ENCODE measurements around the gene EGFL8.
"Not testable (repeated sequence)": the region's sequence is repeated elsewhere in the genome, so short reads cannot be mapped to it uniquely, and the experiment has no call there.

Gene EGFL8

DNA sequence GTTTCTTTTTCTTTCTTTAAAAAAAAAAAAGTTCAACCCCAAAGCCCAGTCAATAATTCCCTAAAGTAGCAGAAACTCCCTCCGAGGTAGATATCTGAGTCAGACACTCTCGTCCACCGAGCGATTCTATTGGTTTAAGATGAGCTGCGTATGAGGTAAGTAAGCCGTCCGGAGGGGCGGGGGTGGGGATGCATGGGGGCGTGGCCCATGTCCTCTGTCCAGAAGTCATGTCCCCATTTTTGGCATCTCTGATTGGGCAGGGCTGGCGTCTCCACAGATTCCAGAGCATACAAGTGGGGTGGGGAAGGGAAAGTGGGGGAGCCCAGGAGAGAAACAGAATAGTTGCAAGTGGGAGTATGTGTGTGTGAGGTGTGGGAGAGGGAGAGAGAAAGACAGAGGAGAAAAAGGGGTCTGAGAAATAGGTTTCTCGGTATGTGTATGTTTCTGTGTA is 21.3 kb downstream of the EGFL8 start:
- not testable (repeated sequence) for DNase-seq

DNA sequence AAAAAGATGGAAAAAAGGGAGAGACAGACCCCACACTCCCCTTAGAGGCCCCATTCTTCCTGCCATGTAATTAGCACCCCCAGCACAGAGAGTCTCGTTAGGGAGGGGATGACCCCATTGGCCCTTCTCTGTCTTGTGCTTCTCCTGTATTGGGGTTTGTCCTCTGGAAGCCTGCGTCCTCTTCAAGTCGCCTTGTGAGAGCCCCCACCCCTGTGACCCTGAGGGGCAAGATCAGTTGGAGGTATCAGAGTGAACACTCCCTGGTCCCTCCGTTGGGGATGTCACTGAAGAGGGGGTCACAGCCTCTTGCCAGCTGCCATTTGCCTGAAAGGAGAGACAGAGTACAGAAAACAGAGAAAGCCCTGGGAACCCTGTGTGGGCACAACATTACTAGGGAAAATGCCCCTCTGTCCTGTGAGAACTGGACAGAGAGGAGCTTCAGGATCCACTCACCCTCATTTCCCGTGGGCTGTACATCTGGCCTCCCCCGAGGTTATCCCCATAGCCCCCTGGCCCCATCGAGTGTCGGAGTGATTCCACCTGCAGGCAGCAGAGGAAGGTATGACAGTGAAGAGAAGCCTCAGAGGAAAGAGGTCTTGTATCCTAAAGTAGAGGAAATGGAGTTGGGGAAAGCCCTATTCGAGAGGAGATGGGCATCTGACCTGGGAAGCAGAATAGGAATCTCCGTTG is 21.9 kb downstream of the EGFL8 start:
- not testable (repeated sequence) for DNase-seq

DNA sequence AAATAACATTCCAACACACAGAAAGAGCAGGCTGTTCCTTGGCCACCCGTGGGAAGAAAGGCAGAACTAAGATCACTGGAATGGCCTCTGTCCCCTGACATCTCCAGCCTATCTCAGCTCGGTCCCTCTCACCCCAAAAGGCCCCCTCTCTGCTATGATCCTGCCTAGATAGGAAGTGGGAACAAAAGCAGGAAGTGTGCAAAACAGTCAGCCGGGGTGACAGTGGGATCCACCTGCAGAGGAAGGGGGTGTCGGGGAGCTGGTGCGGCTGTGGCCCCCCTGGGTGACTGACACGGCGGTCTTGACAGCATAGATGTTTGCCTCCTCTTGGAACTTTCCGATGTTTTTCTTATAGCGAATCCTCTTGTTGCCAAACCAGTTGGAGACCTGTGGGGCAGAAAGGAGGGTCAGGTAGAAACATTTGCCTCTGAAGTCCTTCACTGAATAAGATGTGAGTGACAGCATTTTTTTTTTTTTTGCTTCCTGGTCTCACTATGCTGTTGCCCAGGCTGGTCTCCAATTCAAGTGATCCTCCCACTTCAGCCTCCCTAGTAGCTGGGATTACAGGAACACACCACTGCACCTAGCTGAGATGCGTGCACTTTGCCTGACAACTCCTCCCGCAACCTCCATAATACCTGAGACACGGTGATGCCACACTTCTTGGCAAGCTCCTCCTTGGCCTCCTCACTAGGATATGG is 22.8 kb downstream of the EGFL8 start:
- no peak for DNase-seq

DNA sequence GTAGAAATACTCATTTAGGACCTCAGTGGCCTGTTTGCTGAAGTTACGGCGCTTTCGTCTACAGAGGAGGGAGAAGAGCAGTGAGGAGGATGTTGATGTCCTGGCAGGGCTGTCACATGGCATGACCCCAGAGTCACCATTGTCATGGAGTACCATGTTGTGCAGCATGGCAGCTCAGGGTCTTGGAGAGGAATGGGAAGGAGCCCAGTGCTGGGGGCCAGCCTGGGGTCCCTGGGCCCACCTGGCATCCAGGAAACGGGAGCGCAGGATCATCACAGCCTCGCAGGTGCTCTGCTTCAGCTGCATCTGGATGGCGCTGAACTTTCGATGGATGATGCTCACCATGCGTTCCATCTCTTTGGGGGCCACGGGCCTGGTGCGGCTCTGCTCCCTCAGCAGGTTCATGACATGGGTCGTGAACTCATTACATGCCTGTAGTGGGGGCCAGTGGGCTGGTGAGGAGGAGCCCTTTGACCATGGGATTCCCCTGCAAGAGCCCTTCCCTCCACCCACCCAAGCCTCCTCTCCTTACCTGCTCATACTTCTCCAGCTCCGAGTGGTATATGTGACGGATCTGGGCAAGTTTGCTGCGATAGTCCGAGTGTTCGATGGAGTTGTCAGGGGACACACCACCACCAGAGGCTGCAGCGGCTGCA is 23.5 kb downstream of the EGFL8 start:
- not testable (repeated sequence) for DNase-seq

DNA sequence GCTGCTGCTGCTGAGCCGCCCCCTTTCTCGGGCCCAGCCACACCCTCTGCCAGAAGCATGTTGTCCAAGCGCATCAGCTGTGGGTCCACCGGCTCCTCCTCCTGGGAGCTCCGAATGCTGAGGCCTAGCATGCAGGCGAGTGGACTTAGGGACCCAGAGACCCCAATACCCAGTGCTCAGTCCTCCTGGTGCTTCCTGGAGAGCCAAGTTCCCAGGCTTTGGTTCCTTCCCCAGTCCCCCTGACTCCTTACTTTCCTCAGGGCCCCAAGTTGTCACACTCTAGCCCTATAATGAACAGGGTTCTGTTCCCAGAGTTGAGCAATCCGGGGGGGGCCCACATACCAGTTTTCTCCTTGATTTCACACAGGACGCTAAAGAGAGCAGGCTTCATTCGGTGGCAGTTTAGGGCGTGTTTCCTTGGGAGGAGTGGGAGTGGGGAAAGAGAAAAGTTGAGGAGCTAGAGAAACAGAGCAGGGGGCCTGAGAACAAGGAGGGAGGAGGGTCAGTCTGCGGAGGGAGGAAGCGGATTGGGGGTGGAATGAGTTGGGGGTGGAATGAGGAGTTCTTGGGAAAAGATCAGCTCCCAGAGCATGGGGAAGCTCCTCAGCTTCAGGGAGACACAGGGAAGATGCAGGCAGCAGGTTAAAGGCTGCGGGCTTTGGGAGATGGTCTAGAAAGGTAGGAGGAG is 24.1 kb downstream of the EGFL8 start:
- DNase-seq = no peak

DNA sequence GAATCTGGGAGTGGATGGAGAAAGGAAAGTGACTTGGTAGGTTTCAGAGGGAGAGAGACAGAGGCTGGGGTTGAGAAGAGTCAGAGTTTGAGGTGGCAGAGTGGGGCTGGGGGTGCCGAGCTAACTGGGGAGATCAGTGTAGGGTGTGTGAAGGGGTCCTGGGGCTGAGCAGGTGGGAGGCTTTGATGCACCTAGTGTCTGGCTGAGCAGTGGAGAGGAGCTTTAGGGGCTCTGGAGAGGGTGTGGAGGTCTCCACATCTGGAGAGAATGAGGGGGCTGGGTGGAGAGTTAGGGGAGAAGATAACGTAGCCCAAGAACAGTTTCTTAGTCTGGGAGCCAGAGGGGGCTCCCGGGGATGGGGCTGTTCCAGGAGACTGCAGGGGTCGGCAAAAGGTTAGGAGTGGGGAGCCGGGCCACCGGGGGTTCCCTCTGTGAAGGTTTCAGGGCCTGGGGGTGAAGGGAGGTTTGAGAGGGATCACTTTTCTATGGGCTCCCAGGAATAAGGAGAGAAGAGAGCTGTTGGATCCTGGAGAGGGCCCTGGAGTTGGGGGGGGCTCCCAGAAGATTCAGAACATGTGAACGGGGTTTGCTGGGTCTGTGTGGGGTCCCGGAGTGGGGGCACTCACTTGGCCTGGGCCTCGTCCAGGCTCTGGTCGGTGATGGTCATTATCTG is 24.8 kb downstream of the EGFL8 start:
- DNase-seq = no peak

DNA sequence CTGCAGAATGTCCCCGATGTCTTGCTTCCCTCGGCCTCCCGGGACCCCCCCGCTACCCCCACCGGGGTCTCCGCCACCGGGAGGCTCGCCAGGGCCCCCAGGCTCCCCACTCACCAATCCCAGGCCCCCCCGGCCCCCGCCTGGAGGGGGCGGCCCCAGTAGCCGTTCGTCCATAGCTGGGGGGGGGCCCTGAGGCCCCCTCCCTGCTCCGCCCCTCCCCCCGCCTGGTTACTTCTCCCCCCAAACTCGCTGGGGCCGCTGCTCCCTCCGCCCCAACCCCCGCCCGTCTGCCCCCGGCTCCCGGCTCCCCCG is 25.3 kb downstream of the EGFL8 start:
- no peak for DNase-seq

DNA sequence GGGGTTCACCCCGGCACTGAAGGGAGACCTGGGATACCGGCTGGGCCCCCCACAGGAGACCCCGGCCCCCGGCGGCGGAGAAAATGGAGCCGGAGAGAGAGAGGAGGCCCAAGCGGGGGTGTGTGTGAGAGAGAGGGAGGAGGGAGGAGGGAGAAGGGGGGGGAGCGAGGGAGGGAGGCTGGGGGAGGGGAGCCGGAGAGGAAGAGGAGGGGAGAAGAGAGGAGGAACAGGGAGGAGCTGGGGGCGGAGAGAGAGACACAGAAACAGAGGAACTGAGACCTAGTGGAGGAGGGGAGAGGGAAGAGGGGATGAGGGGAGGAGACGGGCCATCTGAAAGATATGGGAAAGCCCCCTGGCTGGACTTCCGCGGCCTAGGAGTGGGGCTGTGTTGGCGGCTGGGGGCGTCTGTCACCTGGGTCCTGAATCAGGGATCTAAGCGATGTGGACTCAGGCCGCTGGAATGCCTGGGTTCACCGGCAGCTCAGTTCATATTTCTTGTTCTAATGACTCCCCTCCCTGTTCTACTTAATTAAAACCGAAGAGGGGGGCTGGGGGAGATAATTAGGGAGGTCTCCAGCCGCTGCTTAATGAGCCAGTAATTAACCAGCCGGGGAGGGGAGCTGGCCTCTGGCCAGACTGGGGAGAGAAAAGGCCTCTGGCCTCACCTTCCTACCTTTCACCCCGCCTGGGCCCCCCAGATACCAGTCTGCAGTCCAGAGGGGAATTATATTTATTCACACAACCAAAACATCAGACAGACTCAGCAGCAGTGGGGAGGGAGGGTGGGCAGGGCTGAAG is 25.9 kb downstream of the EGFL8 start, which contains the start of gene PBX2:
Gene PBX2, minus strand, starts transcription at position 149 of the 798 bp plus-strand sequence. CDS start 287 bp downstream, outside the sequence.
- DNase-seq = peak; percentile 80 to 83

DNA sequence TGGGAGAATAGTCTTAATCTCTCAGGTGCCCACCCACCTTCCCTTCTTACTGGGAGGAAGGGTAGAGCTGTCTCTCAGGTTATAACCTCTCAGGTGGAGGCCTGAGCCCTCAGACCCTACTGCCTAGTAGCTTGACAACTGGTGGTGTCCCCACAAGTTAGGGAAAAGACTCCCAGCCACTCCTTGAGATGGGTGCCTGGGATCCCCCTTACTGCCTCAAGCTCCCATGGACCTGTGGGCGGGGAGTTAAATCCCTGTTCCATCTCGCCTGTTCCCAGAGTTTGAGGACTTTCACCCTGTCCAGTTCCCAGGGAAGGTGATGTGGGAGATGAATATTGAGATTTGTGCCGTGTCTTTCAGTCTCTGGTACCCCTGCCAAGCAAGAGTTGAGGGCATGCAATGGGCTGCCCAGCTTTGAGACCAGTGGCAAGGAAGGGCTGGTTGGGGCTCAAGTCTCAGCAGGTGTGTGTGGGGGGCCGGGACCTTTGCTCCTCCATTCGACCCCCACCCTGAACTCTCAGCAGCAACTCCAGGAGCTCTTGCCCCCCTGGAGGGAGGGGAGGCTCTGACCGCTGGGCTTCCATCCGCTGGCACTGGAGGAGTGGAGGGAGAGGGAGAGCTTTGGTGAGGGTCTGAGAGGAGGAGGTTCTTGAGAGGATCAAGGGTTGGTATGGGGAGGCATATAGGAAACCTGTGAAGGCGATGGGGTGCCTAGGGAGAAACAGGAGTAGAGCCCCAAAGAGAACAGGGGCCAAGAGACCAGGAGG is 26.7 kb downstream of the EGFL8 start:
- DNase-seq = no peak

DNA sequence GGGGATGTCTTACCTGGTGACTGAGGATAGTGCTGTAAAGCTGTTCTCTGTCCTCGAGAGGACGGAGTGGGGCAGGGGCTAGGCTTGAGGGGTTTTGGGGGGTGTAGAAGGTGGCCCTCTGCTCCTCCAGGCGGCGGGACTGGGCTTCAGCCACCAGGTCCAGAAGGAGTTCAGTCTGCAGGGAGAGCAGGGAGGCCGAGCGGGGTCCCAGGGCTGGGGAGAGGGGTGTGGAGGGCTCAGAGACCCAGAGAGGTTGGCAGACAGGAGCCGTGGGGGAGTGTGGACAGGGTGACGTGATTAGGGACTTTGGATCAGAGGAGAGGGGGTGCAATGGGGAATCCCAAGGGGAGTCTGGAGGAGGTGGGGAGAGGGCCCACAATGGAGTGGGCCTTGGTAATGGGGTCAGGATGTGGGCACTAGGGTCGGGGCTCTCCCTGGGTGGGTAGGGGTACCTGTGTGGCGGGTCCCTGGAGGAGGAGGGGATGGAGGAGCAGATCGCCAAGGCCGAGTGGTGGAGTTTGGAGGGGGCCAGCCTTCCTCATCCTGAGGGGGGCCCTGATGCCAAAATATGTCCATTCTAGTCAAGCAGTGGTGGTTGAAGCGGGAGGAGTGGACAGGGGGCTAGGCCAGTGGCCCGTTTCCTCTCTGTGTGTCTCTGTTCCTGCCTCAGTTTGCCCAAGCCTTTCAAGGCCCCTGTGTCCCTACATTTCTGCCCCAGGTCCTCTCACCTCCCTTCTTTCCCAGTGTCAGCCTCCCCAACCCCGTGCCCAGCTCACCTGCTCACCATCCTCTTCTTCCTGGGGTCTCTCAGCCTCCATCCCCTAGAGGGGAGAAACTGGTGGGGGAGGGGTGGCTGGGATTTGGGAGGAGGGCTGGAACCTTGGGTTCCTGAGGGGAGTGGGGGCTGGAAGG is 27.6 kb downstream of the EGFL8 start:
- no peak for DNase-seq

DNA sequence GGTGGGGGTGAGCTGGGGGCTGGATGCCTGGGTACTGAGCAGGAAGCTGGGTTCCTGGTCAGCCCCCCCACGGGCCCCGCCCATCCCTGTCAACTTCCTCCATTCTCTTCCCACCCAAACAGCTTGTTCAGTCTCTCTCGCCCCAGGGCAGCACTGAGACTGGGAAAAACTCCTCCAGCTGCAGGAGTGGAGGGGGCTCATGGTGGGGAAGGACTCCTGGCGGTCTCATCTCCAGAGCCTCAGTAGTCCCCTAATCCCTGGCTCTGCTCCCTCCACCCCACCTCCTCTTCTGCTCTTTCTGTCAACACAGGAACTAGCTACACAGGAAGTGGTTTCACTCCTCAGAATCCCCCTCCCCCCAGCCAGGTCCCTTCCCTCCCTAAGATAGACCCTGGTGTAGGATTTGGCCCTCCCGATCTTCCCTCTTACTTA is 28.2 kb downstream of the EGFL8 start, which contains the start of gene GPSM3:
Gene GPSM3, minus strand, starts transcription at position 36 of the 432 bp plus-strand sequence. CDS start 130 bp downstream, outside the sequence.
- DNase-seq = no peak

DNA sequence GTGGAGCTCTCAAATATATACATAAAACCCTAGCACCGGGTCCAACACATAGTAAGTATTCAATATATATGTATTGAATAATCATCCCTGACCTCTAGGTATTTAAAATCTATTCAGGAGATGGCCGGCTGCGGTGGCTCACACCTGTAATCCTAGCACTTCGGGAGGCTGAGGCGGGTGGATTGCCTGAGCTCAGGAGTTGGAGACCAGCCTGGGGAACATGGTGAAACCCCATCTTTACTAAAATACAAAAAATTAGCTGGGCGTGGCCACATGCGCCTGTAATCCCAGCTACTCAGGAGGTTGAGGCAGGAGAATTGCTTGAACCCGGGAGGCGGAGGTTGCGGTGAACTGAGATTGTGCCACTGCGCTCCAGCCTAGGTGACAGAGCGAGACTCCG is 28.7 kb downstream of the EGFL8 start:
- DNase-seq = not testable (repeated sequence)

DNA sequence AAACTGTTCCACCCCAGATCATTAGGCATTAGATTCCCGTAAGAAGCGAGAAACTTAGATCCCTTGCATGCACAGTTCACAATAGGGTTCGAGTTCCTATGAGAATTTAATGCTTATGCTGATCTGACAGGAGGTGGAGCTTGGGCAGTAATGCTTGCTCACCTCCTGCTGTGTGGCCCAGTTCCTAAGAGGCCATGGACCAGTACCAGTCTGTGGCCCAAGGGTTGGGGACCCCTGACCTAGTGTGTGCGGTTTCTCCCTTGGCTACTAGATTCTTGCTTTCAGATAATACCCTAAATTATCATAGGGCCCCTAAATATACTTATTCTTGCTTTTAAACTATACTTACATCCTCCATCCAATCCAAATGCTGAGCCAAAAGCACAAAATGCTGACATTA is 30.0 kb downstream of the EGFL8 start:
- DNase-seq = no peak

DNA sequence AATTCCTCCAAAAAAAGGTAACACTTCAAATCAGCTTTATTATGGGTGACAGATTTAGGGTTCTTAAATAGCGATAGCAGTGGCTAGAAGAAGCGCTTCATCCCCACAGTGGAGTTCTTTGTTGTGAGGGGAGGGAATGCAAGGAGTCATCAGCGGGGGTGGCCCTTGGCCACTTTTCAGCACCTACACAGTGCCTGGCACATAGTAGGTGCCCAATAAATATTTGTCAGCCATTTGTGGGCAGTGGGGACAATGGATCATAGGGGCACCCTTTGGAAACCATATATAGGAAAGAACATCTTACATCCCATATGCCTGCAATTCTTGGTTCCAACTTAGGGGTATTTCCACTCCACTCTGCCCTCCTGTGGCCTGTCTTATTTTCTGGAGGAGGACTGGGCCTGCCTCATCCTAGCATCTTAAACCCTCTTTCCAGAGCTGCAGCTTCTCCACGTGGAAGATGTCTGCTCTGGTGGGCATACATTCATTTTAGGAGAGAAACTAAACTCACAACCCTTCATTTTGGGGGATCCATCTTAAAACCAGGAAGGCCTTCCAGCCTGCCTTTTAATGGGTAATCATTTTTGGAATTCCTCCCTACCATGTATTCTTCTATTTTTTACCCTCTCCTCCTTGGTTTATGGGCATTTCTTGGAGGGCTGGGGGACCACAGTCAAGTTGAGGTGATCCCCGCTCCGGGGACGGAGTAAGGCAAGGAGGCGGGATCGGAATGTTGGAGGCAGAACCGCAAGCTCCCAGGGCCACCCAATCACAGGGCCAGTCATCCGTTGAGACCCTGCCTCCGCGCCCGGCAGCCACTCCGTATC is 30.6 kb downstream of the EGFL8 start:
- DNase-seq = peak; percentile 51 to 61

DNA sequence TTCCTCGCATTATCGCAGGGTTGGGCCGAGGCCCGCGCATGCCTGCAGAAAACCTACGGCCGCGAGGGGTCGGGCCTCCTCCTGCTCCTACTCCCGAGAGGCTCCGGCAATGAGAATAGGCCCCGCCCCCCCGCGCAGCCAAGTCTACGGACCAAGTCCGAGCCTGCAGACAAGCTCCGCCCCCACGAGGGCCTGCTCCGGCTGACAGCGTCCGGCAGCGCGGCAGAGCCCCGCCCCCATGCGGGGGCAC is 31.2 kb downstream of the EGFL8 start:
- DNase-seq = peak; percentile 99

DNA sequence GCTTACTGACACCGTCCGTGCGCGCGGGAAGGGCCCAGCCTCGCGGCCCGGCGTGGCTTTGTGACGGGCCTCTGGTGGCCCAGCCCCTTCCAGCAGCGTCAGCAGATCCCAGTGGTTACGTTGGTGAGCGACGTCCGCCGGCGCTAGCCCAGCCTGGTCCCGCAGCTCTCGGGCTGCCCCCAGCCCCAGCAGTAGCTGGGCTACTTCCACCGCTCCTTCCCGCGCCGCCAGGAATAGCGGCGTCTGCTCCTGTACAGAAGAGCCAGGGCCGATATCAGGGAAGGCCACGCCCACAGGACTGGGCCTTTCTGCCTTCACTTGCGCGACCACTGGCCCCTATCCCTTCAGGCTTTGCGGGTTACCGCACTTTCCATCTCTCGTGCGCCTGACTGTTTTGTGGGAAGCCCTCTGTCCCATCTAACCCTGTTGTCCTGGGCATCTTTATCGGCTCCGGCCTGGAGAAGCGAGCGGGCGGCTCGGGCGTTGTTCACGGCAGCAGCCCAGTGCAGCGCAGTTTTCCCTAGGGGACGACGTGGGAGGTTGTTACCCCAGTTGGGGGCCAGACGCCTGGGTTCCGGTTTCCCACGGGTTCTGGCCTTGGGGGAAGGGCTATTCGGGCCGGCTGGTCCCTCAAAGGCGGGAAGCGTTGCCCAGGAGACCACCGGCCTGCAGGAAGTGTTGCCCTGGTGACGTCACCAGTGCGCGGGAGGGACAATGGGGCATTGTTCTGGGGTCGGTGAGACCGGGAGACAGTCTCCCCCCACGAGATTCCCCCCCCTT is 31.7 kb downstream of the EGFL8 start:
- DNase-seq = peak; percentile 84 to 85

DNA sequence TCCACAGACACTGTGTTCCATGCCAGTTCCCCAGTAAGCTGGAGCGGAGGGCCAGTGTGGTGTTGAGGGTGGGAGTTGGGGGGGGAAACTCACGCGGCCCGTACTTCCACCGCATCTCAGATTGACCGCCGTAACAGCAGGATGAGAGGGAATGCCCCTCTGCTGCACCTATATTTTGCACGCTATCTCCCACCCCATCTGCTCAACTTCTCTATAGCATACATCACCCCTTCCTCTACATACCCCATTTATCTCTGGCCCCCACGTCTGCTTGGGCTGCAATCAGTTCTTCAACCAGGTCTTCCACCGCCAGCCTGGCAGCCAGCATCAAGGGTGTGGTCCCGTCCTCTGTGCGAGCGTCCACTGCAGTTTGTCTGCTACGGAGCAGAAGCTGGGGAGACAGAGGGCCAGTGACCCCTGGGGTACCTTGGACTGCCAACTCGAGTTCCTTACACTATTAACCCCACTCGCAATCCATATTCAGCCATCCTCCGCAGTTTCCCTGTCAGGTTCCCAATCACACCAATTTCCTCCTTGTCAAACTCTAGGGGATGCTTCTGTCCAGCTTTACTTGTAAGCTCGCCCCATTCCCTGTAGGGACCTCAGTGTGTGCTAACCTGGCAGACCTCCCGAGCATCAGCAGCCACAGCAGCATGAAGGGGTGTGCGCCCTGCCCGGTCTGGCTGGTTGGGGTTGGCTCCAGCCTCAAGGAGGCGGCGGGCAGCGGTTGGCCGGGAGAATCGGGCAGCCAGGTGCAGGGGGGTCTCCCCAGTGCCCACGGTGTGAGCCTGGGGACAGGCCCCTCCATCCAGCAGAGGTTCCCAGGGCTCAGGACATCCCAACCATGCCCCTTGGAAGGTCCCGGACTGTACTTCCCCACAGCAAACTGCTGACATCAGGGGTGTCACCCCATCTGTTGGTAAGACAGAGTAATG is 32.6 kb downstream of the EGFL8 start:
- peak in 1 of 2 experiments; percentile 48 for DNase-seq
